SHP77 (cell line): Measurements from ENCODE around the gene HCRT.

ENCODE experiments used
- DNase-seq, 2 experiments: peaks; one replicate each; lab custom pipeline; 2025; lab: John Stamatoyannopoulos, UW

The HCRT gene

GRCh38 chr17:42138749-42139492 is 46.3 kb downstream of the HCRT start:
- no peak for DNase-seq

GRCh38 chr17:42136654-42137051 is 48.6 kb downstream of the HCRT start:
- DNase-seq: no peak

GRCh38 chr17:42135664-42136653 is 49.3 kb downstream of the HCRT start:
- peak; percentile 77 to 80 for DNase-seq

GRCh38 chr17:42135151-42135550 is 50.1 kb downstream of the HCRT start:
- DNase-seq: no peak
